GM23248 (cell line): ENCODE results near the gene KLF1.

Experiments
- EZH2 ChIP-seq: fragments of 200-600 bp; sonication (generic); IDR thresholded peaks from 2 replicates; pipeline ENCODE4 v1.6.1; 2018; ENCODE audit warnings: antibody characterized with exemption, mild to moderate bottlenecking; ENCODE audit not compliant: insufficient read depth, poor library complexity, severe bottlenecking
- EZH2phosphoT487 ChIP-seq: fragments of 200-600 bp; sonication (generic); IDR thresholded peaks from 2 replicates; pipeline ENCODE4 v1.6.1; 2018; ENCODE audit warnings: antibody characterized with exemption, moderate library complexity, mild to moderate bottlenecking, low read depth; ENCODE audit not compliant: insufficient read depth

DNA sequence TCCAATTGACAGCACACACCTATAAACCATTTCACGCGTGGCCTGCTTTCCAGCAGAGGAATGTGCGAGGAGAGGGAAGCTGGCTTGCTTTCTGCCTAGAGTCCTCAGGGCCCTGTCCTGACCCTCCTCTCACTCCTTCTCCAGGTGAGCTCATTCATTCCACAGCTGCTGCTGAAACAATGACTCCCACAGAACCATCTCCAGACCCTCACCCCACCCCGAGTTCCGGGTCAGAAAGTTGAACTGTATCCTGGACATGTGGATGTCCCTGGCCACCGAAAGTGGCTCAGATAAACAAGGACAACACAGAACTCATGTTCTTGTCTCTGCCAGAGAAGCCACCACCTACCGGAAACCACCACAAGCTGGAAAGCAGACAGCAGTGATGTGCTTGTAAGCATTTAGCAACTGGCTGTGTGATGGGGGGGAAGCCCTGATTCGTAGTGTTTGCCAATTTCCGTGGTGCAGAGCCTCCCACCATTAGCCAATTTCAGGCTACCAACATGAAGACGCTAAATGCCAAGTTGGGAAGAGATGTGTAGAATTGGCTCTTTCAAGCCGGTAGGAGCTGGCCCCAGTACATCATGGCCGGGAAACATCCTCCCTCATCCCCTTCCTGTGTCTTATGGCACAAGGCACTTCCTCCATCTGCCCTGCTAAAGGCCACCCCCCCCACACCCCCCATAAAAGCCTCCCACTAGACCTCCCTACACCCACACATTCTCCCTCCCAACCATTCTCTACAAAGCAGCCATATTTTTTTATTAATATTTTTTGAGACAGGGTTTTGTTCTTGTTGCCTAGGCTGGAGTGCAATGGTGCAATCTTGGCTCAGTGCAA lies 27.1 kb upstream of the KLF1 start:
- TF ChIP-seq EZH2phosphoT487 (no peak), EZH2 (no peak)
